ENCODE results near the gene AGL.

- no peak for TF ChIP-seq CTCF (conservative IDR thresholded peaks at IDR 0.05; ENCODE audit: low read length)
- TF ChIP-seq EZH2phosphoT487 (IDR thresholded peaks at IDR 0.05; ENCODE audit: borderline replicate concordance) = no peak
These were observed 102.4 kb downstream of the AGL start for GRCh38 chr1:99952522-99952921.

All from Loucy (cell line).